SK-N-SH (cell line): ENCODE results near the gene ADIPOR2. TPM values are rescaled to one million over a fixed set of nuclear protein-coding genes. Genes with fewer than 3 reads are reported as not detected.

Experiments
- CTCF ChIA-PET: fragments of 300-600, 350-600 bp; formaldehyde crosslinking; extraction: SDS; loops from one replicate; lab custom pipeline; 2021; lab: Yijun Ruan, JAX
- POLR2A ChIA-PET: fragments of 350-600 bp; sonication (Branson Sonifier 250); formaldehyde crosslinking; extraction: SDS; loops from one replicate; lab custom pipeline; 2020; ENCODE audit warnings: antibody characterized with exemption, inconsistent platforms; lab: Yijun Ruan, JAX
- DNase-seq: peaks from one replicate; pipeline ENCODE4 v3.0.0; 2012
- H2AFZ ChIP-seq: fragments of 200-600 bp; sonication (generic); 2 replicates; pipeline ENCODE4 v1.8.1; 2016; ENCODE audit warnings: antibody characterized with exemption, mild to moderate bottlenecking, low read depth
- H3F3A ChIP-seq: fragments of 200-600 bp; sonication (generic); replicated peaks from 2 replicates; pipeline ENCODE3; 2016; ENCODE audit warnings: antibody characterized with exemption, mild to moderate bottlenecking; ENCODE audit not compliant: insufficient read depth
- H3K27ac ChIP-seq, 2 experiments: fragments of 200-500 bp in 1 of 2; fragments of 200-600 bp in 1 of 2; sonication (Bioruptor generic) in 1 of 2; sonication (generic), shearing (Covaris generic) in 1 of 2; 2 replicates each; pipeline versions ENCODE4 v1.5.1 to v1.6.1; 2014 to 2016; ENCODE audit warnings: low read depth in 2 of 2, inconsistent platforms in 1 of 2, low read length in 1 of 2, mild to moderate bottlenecking in 1 of 2, mixed read lengths in 1 of 2
- H3K27me3 ChIP-seq: fragments of 200-600 bp; sonication (generic), shearing (Covaris generic); 2 replicates; pipeline ENCODE4 v1.6.1; 2016; ENCODE audit warnings: mixed run types; ENCODE audit not compliant: insufficient read depth
- H3K36me3 ChIP-seq, 2 experiments: fragments of 200-500 bp in 1 of 2; fragments of 200-600 bp in 1 of 2; sonication (Bioruptor generic) in 1 of 2; sonication (generic) in 1 of 2; replicated peaks in 1 of 2; 2 replicates each; pipeline versions ENCODE3 to v1.5.1; 2014 to 2016; ENCODE audit warnings: low read length in 1 of 2, mild to moderate bottlenecking in 1 of 2; ENCODE audit not compliant: insufficient read depth in 2 of 2, control insufficient read depth in 1 of 2
- H3K4me1 ChIP-seq, 2 experiments: fragments of 200-500 bp in 1 of 2; fragments of 200-600 bp in 1 of 2; sonication (Bioruptor generic) in 1 of 2; sonication (generic), shearing (Covaris generic) in 1 of 2; 2 replicates each; pipeline versions ENCODE4 v1.5.1 to v1.6.1; 2014 to 2016; ENCODE audit warnings: low read depth in 1 of 2, low read length in 1 of 2, mixed run types in 1 of 2; ENCODE audit not compliant: insufficient read depth in 2 of 2, control insufficient read depth in 1 of 2
- H3K4me2 ChIP-seq: fragments of 200-600 bp; sonication (generic), shearing (Covaris generic); 2 replicates; pipeline ENCODE4 v1.6.1; 2017; ENCODE audit warnings: mixed run types
- H3K4me3 ChIP-seq, 2 experiments: fragments of 200-500 bp in 1 of 2; fragments of 200-600 bp in 1 of 2; sonication (Bioruptor generic) in 1 of 2; sonication (generic), shearing (Covaris generic) in 1 of 2; 2 replicates each; pipeline versions ENCODE4 v1.5.1 to v1.8.1; 2014 to 2016; ENCODE audit warnings: low read depth in 2 of 2, inconsistent platforms in 1 of 2, low read length in 1 of 2, mild to moderate bottlenecking in 1 of 2, mixed read lengths in 1 of 2, moderate library complexity in 1 of 2
- H3K79me2 ChIP-seq: fragments of 200-600 bp; sonication (generic); 2 replicates; pipeline ENCODE4 v1.8.1; 2017; ENCODE audit warnings: mild to moderate bottlenecking; ENCODE audit not compliant: insufficient read depth
- H3K9ac ChIP-seq: fragments of 200-600 bp; sonication (generic); 2 replicates; pipeline ENCODE4 v1.6.1; 2017; ENCODE audit warnings: mixed run types
- H3K9me2 ChIP-seq: fragments of 200-600 bp; sonication (generic); 2 replicates; pipeline ENCODE4 v1.6.1; 2017; ENCODE audit warnings: mixed run types
- H3K9me3 ChIP-seq: fragments of 200-600 bp; sonication (generic); 2 replicates; pipeline ENCODE4 v1.6.1; 2017; ENCODE audit warnings: mixed run types, mild to moderate bottlenecking, moderate library complexity
- H4K20me1 ChIP-seq: fragments of 200-600 bp; sonication (generic); 2 replicates; pipeline ENCODE4 v1.6.1; 2017; ENCODE audit warnings: mild to moderate bottlenecking, mixed run types; ENCODE audit not compliant: insufficient read depth
- CHD2 ChIP-seq: fragments of 150-350 bp; IDR thresholded peaks from 2 replicates; pipeline ENCODE4 v1.6.1; 2018; ENCODE audit warnings: low read length; ENCODE audit not compliant: partially characterized antibody
- FOSL2 ChIP-seq: IDR thresholded peaks from 2 replicates; pipeline ENCODE4 v1.4.0; 2012; ENCODE audit warnings: low read depth, mild to moderate bottlenecking, moderate library complexity, borderline replicate concordance
- GATA2 ChIP-seq: sonication (generic); formaldehyde crosslinking; IDR thresholded peaks from 2 replicates; pipeline ENCODE4 v1.5.0; 2020; ENCODE audit warnings: mild to moderate bottlenecking, missing genetic modification reagents
- JUND ChIP-seq: IDR thresholded peaks from 2 replicates; pipeline ENCODE4 v1.4.0; 2012
- NFIC ChIP-seq: IDR thresholded peaks from 2 replicates; pipeline ENCODE4 v1.4.0; 2012; ENCODE audit warnings: borderline replicate concordance
- NRF1 ChIP-seq: IDR thresholded peaks from 2 replicates; pipeline ENCODE4 v1.6.1; 2012; ENCODE audit warnings: low read depth, mild to moderate bottlenecking, low read length
- POLR2AphosphoS5 ChIP-seq: IDR thresholded peaks from 2 replicates; pipeline ENCODE4 v1.6.1; 2012; ENCODE audit warnings: low read depth, low read length
- RAD21 ChIP-seq: IDR thresholded peaks from 2 replicates; pipeline ENCODE4 v1.6.1; 2012; ENCODE audit warnings: mild to moderate bottlenecking, low read length
- SIN3A ChIP-seq: IDR thresholded peaks from 2 replicates; pipeline ENCODE4 v1.6.1; 2012; ENCODE audit warnings: low read depth, mild to moderate bottlenecking, low read length, moderate library complexity, borderline replicate concordance
- SMC3 ChIP-seq: IDR thresholded peaks from 2 replicates; pipeline ENCODE4 v1.6.1; 2012; ENCODE audit warnings: low read depth, low read length, improper control_type of control experiment
- TAF1 ChIP-seq: IDR thresholded peaks from 2 replicates; pipeline ENCODE4 v1.6.1; 2012; ENCODE audit warnings: low read depth, mild to moderate bottlenecking, low read length, moderate library complexity, borderline replicate concordance
- WGBS: methylation state at CpG from one replicate; pipeline ENCODE4 v1.1.6; 2017; ENCODE audit warnings: low lambda C conversion rate; 5-methylcytosine and 5-hydroxymethylcytosine counted together
- polyA plus RNA-seq, 3 experiments: library from polyadenylated mRNA; depleted of rRNA; stranded (reverse); fragments of >200 nt; gene quantifications; 2 replicates each; pipeline ENCODE4 v1.2.3, GENCODE V29; 2012
- TF ChIP-seq, protein P1 (sequence below): IDR thresholded peaks from 2 replicates; pipeline ENCODE4 v1.4.0; 2012; ENCODE audit warnings: low read depth, borderline replicate concordance
- TF ChIP-seq, protein P2 (sequence below): IDR thresholded peaks from 2 replicates; pipeline ENCODE4 v1.4.0; 2012; ENCODE audit warnings: low read depth
- TF ChIP-seq, protein P3 (sequence below): fragments of 150-350 bp; IDR thresholded peaks from 2 replicates; pipeline ENCODE4 v1.6.1; 2016; ENCODE audit warnings: mild to moderate bottlenecking, low read depth, low read length
- TF ChIP-seq, protein P4 (sequence below): IDR thresholded peaks from 2 replicates; pipeline ENCODE4; 2012
- TF ChIP-seq, protein P5 (sequence below): IDR thresholded peaks from 2 replicates; pipeline ENCODE4 v1.4.0; 2012; ENCODE audit warnings: low read depth, borderline replicate concordance

Gene ADIPOR2
- polyA plus RNA-seq, 1 of the 3 experiments (the other 2 are of a cell fraction): 17.1 TPM

DNA sequence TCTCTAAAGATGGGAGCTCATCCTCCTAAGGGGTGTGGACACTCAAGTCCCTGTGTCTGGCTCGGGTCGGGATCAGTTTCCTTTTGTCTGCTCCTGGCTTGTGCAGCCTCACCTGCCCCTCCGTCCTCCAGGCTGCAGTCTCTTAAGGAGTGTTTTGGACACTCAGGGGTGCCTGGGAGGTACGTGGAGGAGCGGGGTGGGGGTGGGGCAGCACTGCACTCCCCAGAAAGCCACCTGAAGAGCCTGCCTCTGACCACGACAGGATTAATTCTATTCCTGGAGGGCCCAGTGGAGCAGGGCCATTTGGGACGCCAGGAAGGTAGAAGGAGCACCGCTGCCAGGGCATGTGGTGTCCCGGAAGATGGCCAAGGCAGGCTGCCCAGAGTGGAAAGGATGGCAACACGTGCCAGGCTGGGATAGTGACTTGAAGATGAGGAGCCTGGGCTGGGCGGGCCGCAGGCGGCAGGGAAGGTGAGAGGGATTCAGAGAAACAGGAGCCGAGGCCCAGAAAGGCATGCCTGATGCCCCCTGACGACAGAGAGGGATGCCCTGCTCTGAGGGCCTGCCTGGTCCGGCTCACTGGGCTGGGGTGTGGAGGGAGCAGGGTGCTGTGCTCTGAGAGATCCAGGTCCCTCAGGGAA is 114.7 kb downstream of the ADIPOR2 start:
- ChIA-PET CTCF (interaction anchor here (1.0 to 17.5 kb wide), 3 partner anchors 10 to 134 kb away, joined by 3 to 349 read pairs (median 3); no protein-coding TSS in a partner anchor), POLR2A (no interaction called here)
- H3K27ac ChIP-seq: no peak overlapping the region; a peak in 1 of 4 replicates
- H4K20me1 ChIP-seq: no peaks in the 10 kb centered on the region
- H3K79me2 ChIP-seq: no peaks in the 10 kb centered on the region
- H2AFZ ChIP-seq: no peak overlapping the region
- H3K4me3 ChIP-seq: no peak overlapping the region
- 87% methylated on average over 13 of the region's 16 CpGs for WGBS
- H3K27me3 ChIP-seq: no peaks in the 10 kb centered on the region
- no peak for DNase-seq
- no peaks in the 10 kb centered on the region for H3K36me3 ChIP-seq
- peaks cover 0 to 20% of the 10 kb centered on the region in 2 experiments; a peak in 1 of 4 replicates for H3K4me1 ChIP-seq
- no peaks in the 10 kb centered on the region for H3K9me2 ChIP-seq
- no peaks in the 10 kb centered on the region for H3F3A ChIP-seq
- H3K9me3 ChIP-seq: no peaks in the 10 kb centered on the region
- TF ChIP-seq SMC3 (no peak), NRF1 (no peak), GATA2 (no peak), TAF1 (no peak), FOSL2 (no peak), SIN3A (no peak), CHD2 (no peak), POLR2AphosphoS5 (no peak), NFIC (no peak), RAD21 (no peak), JUND (no peak)
- TF ChIP-seq, protein P1, sequence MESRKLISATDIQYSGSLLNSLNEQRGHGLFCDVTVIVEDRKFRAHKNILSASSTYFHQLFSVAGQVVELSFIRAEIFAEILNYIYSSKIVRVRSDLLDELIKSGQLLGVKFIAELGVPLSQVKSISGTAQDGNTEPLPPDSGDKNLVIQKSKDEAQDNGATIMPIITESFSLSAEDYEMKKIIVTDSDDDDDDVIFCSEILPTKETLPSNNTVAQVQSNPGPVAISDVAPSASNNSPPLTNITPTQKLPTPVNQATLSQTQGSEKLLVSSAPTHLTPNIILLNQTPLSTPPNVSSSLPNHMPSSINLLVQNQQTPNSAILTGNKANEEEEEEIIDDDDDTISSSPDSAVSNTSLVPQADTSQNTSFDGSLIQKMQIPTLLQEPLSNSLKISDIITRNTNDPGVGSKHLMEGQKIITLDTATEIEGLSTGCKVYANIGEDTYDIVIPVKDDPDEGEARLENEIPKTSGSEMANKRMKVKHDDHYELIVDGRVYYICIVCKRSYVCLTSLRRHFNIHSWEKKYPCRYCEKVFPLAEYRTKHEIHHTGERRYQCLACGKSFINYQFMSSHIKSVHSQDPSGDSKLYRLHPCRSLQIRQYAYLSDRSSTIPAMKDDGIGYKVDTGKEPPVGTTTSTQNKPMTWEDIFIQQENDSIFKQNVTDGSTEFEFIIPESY: no peak
- TF ChIP-seq, protein P2, sequence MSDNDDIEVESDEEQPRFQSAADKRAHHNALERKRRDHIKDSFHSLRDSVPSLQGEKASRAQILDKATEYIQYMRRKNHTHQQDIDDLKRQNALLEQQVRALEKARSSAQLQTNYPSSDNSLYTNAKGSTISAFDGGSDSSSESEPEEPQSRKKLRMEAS: no peak
- TF ChIP-seq, protein P3, sequence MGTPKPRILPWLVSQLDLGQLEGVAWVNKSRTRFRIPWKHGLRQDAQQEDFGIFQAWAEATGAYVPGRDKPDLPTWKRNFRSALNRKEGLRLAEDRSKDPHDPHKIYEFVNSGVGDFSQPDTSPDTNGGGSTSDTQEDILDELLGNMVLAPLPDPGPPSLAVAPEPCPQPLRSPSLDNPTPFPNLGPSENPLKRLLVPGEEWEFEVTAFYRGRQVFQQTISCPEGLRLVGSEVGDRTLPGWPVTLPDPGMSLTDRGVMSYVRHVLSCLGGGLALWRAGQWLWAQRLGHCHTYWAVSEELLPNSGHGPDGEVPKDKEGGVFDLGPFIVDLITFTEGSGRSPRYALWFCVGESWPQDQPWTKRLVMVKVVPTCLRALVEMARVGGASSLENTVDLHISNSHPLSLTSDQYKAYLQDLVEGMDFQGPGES: no peak
- TF ChIP-seq, protein P4, sequence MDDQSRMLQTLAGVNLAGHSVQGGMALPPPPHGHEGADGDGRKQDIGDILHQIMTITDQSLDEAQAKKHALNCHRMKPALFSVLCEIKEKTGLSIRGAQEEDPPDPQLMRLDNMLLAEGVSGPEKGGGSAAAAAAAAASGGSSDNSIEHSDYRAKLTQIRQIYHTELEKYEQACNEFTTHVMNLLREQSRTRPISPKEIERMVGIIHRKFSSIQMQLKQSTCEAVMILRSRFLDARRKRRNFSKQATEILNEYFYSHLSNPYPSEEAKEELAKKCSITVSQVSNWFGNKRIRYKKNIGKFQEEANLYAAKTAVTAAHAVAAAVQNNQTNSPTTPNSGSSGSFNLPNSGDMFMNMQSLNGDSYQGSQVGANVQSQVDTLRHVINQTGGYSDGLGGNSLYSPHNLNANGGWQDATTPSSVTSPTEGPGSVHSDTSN: no peak
- TF ChIP-seq, protein P5, sequence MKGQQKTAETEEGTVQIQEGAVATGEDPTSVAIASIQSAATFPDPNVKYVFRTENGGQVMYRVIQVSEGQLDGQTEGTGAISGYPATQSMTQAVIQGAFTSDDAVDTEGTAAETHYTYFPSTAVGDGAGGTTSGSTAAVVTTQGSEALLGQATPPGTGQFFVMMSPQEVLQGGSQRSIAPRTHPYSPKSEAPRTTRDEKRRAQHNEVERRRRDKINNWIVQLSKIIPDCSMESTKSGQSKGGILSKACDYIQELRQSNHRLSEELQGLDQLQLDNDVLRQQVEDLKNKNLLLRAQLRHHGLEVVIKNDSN: no peak
- no peak overlapping the region for H3K4me2 ChIP-seq
- no peak overlapping the region for H3K9ac ChIP-seq
